ENCODE results near the gene GSTA1.
A peak's percentile ranks its signal among the peaks of the same experiment; 100 is the strongest.
"Not testable (repeated sequence)": the region's sequence is repeated elsewhere in the genome, so short reads cannot be mapped to it uniquely, and the experiment has no call there.

The GSTA1 gene

GRCh38 chr6:52753137-52753536, 50.5 kb downstream of the GSTA1 start:
- not testable (repeated sequence) for DNase-seq

GRCh38 chr6:52752310-52752709, 51.3 kb downstream of the GSTA1 start:
- DNase-seq = no peak

GRCh38 chr6:52749556-52750152, 54.0 kb downstream of the GSTA1 start:
- DNase-seq = peak in 1 of 2 experiments; percentile 21

GRCh38 chr6:52747301-52747700, 56.3 kb downstream of the GSTA1 start:
- not testable (repeated sequence) for DNase-seq

GRCh38 chr6:52746213-52746612, 57.4 kb downstream of the GSTA1 start:
- DNase-seq = no peak

- no peak for DNase-seq
These were observed 57.8 kb downstream of the GSTA1 start for GRCh38 chr6:52745764-52746201.

- no peak for DNase-seq
These were observed 61.7 kb downstream of the GSTA1 start for GRCh38 chr6:52741872-52742271.

Measured in NCI-H2081 (cell line).